Frontal cortex (tissue), 4 donors: ENCODE measurements around the gene PNPLA5. TPM values are rescaled to one million over a fixed set of nuclear protein-coding genes. Genes with fewer than 3 reads are reported as not detected.
"Not testable (repeated sequence)": the region's sequence is repeated elsewhere in the genome, so short reads cannot be mapped to it uniquely, and the experiment has no call there.

Experiments
- DNase-seq, 2 donors: peaks; one replicate each; pipeline ENCODE4 v3.0.0; 2012; ENCODE audit warnings: low spot score in 2 of 2
- FAIRE-seq: peaks from 2 replicates; lab custom pipeline; 2012; peaks lifted over from hg19 to GRCh38; lab: Jason Lieb, UNC
- total RNA-seq: library from RNA; depleted of rRNA; stranded (reverse); fragments of >200 nt; gene quantifications from one replicate; pipeline ENCODE4 v1.2.3, GENCODE V29; 2014
- donor health status: control.
- donor health status: control.
- donor health status: control.

Gene PNPLA5
- total RNA-seq, 1 donor from 2014 or later, result under 0.01 TPM

DNA sequence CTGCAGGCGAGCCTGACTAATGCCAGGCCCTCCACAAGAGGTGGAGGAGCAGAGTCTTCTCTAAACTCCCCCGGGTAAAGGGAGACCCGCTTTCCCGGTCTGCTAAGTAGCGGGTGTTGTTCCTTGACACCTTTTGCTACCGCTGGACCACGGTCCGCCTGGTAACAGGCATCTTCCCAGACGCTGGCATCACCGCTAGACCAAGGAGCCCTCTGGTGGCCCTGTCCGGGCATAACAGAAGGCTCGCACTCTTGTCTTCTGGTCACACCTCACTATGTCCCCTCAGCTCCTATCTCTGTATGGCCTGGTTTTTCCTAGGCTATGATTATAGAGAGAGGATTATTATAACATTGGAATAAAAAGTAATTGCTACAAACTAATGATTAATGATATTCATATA lies 12.6 kb upstream of the PNPLA5 start:
- not testable (repeated sequence) for FAIRE-seq, DNase-seq

GRCh38 chr22:43903033-43903432 lies 11.2 kb upstream of the PNPLA5 start:
- not testable (repeated sequence) for FAIRE-seq

GRCh38 chr22:43901976-43902643 lies 10.3 kb upstream of the PNPLA5 start:
- DNase-seq (no peak), FAIRE-seq (no peak)

More at GRCh38 chr22:43903033-43903432, 11.2 kb upstream of the PNPLA5 start:
- DNase-seq, result not testable (repeated sequence)

- FAIRE-seq, result no peak
- DNase-seq, result no peak
Measured at GRCh38 chr22:43900206-43900605, 8.4 kb upstream of the PNPLA5 start.

GRCh38 chr22:43897751-43898261 lies 6.0 kb upstream of the PNPLA5 start:
- DNase-seq (no peak), FAIRE-seq (no peak)

- FAIRE-seq, result no peak
- DNase-seq, result no peak
Measured at GRCh38 chr22:43895986-43896645, 4.3 kb upstream of the PNPLA5 start.

GRCh38 chr22:43894122-43894521 lies 2.3 kb upstream of the PNPLA5 start:
- FAIRE-seq (no peak), DNase-seq (no peak)

GRCh38 chr22:43893266-43893665 lies 1.5 kb upstream of the PNPLA5 start:
- DNase-seq, result no peak

DNA sequence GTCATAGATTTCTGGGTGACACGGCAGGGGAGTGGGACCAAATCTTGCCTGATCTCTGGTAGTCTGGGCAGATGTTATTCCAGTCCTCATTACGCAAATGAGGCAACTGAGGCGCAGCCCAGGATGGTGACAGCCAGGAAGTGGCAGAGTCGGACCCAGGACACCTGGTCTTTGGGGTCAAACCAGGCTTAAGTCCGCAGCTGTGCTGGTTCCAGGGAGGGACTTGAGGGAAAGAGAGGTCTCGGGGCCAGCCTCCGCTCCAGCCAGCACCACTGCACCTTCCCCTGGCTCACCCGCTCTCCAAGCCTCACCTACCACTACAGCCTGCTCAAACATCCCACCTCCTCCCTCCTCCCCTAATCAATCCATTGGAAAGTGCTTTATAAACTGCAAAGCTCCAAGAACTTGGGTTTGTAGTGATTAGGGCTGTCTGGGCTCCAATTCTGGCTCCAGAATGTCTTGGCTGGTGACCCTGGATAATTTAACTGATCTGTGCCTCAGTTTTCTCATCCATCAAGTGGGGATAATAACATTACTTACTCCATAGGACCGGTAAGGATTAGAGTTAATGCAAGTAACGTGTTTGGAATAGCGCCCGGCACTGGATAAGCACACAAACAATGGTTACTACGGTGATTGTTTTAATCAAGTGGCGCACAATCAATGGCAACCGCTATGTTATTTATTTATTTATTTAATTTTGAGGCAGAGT lies 526 bp upstream of the PNPLA5 start:
- DNase-seq (no peak), FAIRE-seq (no peak)

More at GRCh38 chr22:43893266-43893665, 1.5 kb upstream of the PNPLA5 start:
- no peak for FAIRE-seq

GRCh38 chr22:43890901-43891331 lies 897 bp downstream of the PNPLA5 start:
- FAIRE-seq (no peak), DNase-seq (no peak)

- FAIRE-seq, result no peak
- no peak for DNase-seq
Measured at GRCh38 chr22:43889860-43890253, 2.0 kb downstream of the PNPLA5 start.

DNA sequence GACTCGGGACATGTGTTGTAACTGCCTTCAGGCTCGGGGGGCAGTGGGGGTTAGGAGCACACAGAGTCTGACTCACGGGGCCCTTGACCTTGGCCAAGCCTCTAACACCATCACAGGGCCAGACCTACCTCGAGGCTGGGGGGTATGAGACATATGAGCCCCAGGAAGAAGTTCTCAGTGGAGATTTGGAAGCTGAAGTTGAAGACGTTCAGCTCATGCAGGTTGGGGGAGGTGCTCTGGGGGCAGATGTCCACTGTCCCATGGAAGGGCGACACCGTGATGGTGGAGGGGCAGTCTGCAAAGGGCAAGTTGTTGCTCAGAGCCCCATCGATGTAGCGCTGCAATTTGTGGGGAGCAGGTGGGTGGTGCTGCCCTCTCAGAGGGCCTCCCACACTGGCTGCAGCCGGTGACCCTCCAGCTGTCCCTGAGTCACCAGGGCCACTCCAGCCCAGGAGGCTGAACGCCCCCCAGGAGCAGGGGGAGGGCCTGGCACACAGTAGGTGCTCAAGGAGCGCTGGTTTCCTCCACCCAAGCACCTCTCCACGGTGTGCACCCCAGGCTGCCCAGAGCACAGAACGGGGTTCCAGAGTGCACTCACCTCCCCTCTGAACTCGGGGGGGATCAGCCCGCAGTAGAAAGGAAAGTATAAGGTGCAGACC lies 2.5 kb downstream of the PNPLA5 start:
- FAIRE-seq, result no peak
- DNase-seq, result no peak

DNA sequence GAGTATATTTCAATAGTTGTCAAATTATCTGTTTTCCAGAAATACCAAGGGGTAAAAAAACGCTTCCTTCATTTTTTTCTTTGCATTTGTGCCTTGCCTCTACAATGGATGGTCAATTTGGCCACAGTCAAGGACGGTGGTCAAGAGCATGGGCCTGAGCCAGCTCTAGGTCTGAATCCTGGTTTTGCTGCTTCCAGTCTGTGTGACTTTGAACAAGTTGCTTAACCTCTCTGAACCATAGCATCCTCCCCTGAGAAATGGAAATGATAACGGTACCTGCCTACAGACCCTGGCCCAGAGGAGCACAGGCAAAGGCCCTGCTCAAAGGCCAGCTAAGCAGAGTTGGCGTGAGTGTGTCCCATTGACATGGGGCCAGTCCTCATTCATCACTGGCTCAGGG lies 3.1 kb downstream of the PNPLA5 start:
- no peak for FAIRE-seq
- no peak for DNase-seq

DNA sequence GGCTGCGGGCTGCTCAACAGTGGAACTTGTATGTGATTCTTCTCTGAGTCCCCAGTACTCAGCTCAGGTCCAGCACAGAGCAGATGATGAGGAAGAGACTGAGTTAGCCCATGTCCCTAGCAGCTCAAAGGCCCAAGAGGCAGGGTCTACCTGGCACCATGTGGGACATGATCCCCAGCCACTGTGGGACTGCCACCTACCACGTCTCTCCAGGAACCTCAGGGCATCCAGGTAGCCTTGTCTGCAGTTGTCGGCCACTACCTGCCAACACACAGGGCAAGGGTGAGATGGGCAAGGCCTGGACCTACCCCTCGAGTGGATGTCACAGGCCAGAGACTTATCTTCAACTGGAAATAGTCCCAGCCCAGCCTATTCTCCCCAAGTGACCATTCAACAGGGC lies 4.4 kb downstream of the PNPLA5 start:
- DNase-seq, result no peak
- no peak for FAIRE-seq

- FAIRE-seq (no peak), DNase-seq (no peak)
Measured at GRCh38 chr22:43886231-43886630, 5.6 kb downstream of the PNPLA5 start.

DNA sequence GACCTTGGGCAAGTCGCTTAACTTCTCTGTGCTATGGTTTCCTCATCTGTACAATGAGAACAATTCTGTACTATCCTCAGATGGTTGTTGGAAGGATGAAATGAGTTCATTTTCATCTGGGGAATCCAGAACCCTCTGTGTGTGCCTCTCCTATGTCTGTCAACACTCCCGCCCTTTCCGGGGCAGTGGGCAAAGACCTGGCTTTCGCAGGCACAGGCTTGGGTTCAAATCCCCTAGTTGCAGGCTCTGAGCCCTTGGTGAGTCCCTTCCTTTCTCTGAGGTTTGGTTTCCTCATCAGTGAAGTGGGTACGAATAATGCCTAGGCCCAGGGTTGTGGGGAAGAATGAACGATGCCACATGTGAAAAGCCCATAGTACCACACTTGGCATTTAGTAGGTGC lies 6.0 kb downstream of the PNPLA5 start:
- FAIRE-seq, result no peak
- no peak for DNase-seq

DNA sequence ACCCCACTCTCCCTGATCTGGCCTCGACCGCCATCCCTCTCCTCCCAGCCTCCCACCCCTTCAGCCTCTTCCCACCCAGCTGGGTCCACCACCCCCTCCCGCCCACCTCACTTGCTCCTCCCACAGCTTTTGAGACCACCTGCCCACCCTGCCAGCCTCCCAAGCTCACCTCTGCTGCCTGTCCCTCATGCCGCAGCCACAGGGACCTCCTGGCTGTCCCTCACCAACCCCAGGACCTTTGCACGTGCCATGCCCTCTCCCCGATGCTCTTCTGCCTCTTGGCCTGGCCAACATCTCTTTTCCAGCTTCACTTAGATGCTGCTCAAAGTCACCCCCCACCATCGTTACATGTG lies 6.5 kb downstream of the PNPLA5 start:
- DNase-seq, result no peak
- FAIRE-seq, result no peak

- DNase-seq (peak in 1 of 2 donors; percentile 75), FAIRE-seq (no peak)
Measured at GRCh38 chr22:43884600-43885318, 7.1 kb downstream of the PNPLA5 start.

DNA sequence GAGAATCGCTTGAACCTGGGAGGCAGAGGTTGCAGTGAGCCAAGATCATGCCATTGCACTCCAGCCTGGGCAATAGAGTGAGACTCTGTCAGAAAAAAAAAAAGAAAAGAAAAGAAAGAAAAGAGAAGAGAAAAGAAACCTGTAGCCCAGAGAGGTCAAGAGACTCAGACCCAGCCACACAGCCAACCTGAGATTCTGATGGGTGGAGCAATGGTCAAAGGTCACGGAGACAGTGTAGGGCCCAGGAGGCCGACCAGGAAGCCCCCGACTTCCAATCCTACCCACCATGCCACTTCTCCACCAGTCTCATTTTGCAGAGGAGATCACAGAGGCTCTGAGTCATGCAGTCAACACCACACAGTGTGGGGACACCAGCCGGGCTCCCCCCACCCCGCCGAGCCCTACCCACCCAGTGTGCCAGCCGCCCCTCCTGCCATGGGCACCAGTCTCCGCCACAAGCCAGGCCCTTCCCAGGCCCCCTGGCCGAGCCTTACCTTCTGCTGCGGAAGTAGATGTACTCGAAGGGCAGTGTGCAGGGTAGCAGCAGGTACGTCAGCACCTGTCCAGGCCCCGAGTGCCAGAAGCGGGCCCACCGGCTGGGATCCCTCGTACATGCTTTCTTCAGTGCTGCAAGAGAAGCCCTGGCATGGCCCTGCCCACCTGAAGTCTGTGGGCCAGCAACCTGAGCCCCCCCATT lies 7.9 kb downstream of the PNPLA5 start:
- FAIRE-seq (no peak), DNase-seq (no peak)
